ENCODE results near the gene C17orf50.

DNA sequence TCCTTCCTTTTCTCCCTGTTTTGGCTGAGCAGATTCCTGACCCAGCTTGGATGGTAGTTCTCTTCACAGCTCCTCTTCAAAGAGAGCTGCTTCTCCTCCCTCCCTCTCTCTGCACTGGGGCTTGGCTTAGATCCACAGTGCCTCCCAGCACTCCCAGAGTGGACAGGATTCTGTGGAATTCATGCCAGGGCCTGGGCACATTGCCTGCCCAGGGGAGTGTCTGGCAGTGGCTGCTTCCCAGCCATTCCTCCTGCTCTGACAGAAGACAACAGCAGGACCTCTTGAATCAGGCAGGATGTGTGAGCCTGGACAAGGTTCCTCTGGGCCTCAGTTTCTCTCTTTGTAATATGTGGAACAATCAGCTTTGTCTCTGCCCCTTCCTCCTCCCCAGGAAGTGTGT, 39.3 kb downstream of the C17orf50 start:
- TF ChIP-seq, protein P1, sequence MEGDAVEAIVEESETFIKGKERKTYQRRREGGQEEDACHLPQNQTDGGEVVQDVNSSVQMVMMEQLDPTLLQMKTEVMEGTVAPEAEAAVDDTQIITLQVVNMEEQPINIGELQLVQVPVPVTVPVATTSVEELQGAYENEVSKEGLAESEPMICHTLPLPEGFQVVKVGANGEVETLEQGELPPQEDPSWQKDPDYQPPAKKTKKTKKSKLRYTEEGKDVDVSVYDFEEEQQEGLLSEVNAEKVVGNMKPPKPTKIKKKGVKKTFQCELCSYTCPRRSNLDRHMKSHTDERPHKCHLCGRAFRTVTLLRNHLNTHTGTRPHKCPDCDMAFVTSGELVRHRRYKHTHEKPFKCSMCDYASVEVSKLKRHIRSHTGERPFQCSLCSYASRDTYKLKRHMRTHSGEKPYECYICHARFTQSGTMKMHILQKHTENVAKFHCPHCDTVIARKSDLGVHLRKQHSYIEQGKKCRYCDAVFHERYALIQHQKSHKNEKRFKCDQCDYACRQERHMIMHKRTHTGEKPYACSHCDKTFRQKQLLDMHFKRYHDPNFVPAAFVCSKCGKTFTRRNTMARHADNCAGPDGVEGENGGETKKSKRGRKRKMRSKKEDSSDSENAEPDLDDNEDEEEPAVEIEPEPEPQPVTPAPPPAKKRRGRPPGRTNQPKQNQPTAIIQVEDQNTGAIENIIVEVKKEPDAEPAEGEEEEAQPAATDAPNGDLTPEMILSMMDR (IDR thresholded peaks at IDR 0.05 in 8 of 11, conservative IDR thresholded peaks at IDR 0.05 in 3 of 11): no peak
- TF ChIP-seq POLR2AphosphoS5 (IDR thresholded peaks at IDR 0.05): peak in 1 of 3 donors; percentile 32

Measured in spleen (tissue), 7 donors.